H1 (cell line): Measurements from ENCODE around the gene TOR1AIP1. TPM values are rescaled to one million over a fixed set of nuclear protein-coding genes. Genes with fewer than 3 reads are reported as not detected.

ENCODE experiments used
- CTCF ChIA-PET: fragments of 300-600 bp; sonication (Branson Sonifier 250); formaldehyde crosslinking; loops from one replicate; lab custom pipeline; 2021; ENCODE audit not compliant: partially characterized antibody; lab: Charles Lee
- POLR2A ChIA-PET: fragments of 300-600 bp; sonication (Branson Sonifier 250); formaldehyde crosslinking; loops from one replicate; lab custom pipeline; 2021; ENCODE audit warnings: inconsistent platforms; ENCODE audit not compliant: partially characterized antibody; lab: Charles Lee
- DNase-seq, 2 experiments: peaks; one replicate each; pipeline versions ENCODE4 v3.0.0 to v3.0.0-alpha.2; 2010 to 2022; ENCODE audit warnings: low spot score in 2 of 2, low read depth in 1 of 2, mixed read lengths in 1 of 2
- FAIRE-seq: peaks from 2 replicates; lab custom pipeline; 2011; peaks lifted over from hg19 to GRCh38; lab: Jason Lieb, UNC
- H2AFZ ChIP-seq: 2 replicates; pipeline ENCODE4 v1.8.1; 2012; ENCODE audit warnings: low read length, inconsistent platforms
- H2AK5ac ChIP-seq: 2 replicates; pipeline ENCODE4 v1.6.1; 2013; ENCODE audit warnings: low read depth, low read length
- H2BK120ac ChIP-seq: replicated peaks from 2 replicates; pipeline ENCODE3; 2013; ENCODE audit warnings: low read depth, low read length, inconsistent platforms
- H2BK12ac ChIP-seq: 2 replicates; pipeline ENCODE4 v1.6.1; 2013; ENCODE audit warnings: low read depth, low read length
- H2BK15ac ChIP-seq: 2 replicates; pipeline ENCODE4 v1.6.1; 2013; ENCODE audit warnings: low read length
- H2BK20ac ChIP-seq: 2 replicates; pipeline ENCODE4 v1.6.1; 2013; ENCODE audit warnings: low read length
- H2BK5ac ChIP-seq: 2 replicates; pipeline ENCODE4 v1.6.1; 2013; ENCODE audit warnings: low read depth, low read length
- H3K14ac ChIP-seq: 2 replicates; pipeline ENCODE4 v1.6.1; 2013; ENCODE audit warnings: inconsistent platforms; ENCODE audit not compliant: insufficient read length
- H3K18ac ChIP-seq: 2 replicates; pipeline ENCODE4 v1.6.1; 2013; ENCODE audit warnings: low read length; ENCODE audit errors: extremely low read depth
- H3K23ac ChIP-seq: 2 replicates; pipeline ENCODE4 v1.6.1; 2013; ENCODE audit warnings: inconsistent platforms; ENCODE audit not compliant: insufficient read length
- H3K23me2 ChIP-seq: 2 replicates; pipeline ENCODE4 v1.6.1; 2013; ENCODE audit warnings: low read depth, low read length
- H3K27ac ChIP-seq: 2 replicates; pipeline ENCODE4 v1.6.1; 2011; ENCODE audit warnings: low read depth, low read length, inconsistent platforms
- H3K27me3 ChIP-seq, 4 experiments: replicated peaks in 1 of 4; 1 replicate in 1 of 4; 2 replicates in 3 of 4; pipeline versions ENCODE4 v1.6.1 to v1.8.1; 2011 to 2013; ENCODE audit warnings: low read length in 3 of 4, mild to moderate bottlenecking in 3 of 4, inconsistent platforms in 2 of 4, mixed read lengths in 2 of 4, moderate library complexity in 1 of 4; ENCODE audit not compliant: control insufficient read depth in 3 of 4, insufficient read depth in 3 of 4; ENCODE audit errors: extremely low read depth in 1 of 4
- H3K36me3 ChIP-seq, 4 experiments: 2 replicates each; pipeline versions ENCODE4 v1.6.1 to v1.8.1; 2011 to 2013; ENCODE audit warnings: mild to moderate bottlenecking in 4 of 4, low read length in 3 of 4, moderate library complexity in 2 of 4, control low read depth in 1 of 4, inconsistent platforms in 1 of 4; ENCODE audit not compliant: insufficient read depth in 4 of 4, control insufficient read depth in 2 of 4
- H3K4ac ChIP-seq: replicated peaks from 2 replicates; pipeline ENCODE3; 2013; ENCODE audit warnings: low read length, low read depth, mixed read lengths, inconsistent platforms; ENCODE audit not compliant: insufficient read length
- H3K4me1 ChIP-seq, 4 experiments: replicated peaks in 1 of 4; 1 replicate in 1 of 4; 2 replicates in 3 of 4; pipeline versions ENCODE4 v1.6.1 to v1.8.1; 2011 to 2013; ENCODE audit warnings: low read length in 3 of 4, inconsistent platforms in 2 of 4, mixed read lengths in 1 of 4; ENCODE audit not compliant: insufficient read depth in 4 of 4, control insufficient read depth in 3 of 4
- H3K4me2 ChIP-seq, 2 experiments: 2 replicates each; pipeline versions ENCODE4 v1.6.1 to v1.8.1; 2011 to 2013; ENCODE audit warnings: low read depth in 2 of 2, low read length in 2 of 2, control low read depth in 1 of 2, inconsistent platforms in 1 of 2, mild to moderate bottlenecking in 1 of 2; ENCODE audit not compliant: insufficient read depth in 1 of 2
- H3K4me3 ChIP-seq, 4 experiments: fragments of 200-600, 300-600 bp in 1 of 4; sonication (generic), shearing (Covaris generic), sonication (Bioruptor Twin) in 1 of 4; 2 replicates each; pipeline versions ENCODE4 v1.5.1 to v1.8.1; 2011 to 2016; ENCODE audit warnings: low read length in 4 of 4, low read depth in 3 of 4, control low read depth in 2 of 4, inconsistent platforms in 2 of 4, mild to moderate bottlenecking in 2 of 4, mixed read lengths in 1 of 4, moderate library complexity in 1 of 4; ENCODE audit not compliant: insufficient read depth in 2 of 4; ENCODE audit errors: extremely low read depth in 1 of 4
- H3K56ac ChIP-seq: replicated peaks from 2 replicates; pipeline ENCODE3; 2013; ENCODE audit warnings: low read depth, mild to moderate bottlenecking, mixed read lengths, low read length, inconsistent platforms; ENCODE audit not compliant: insufficient read length
- H3K79me1 ChIP-seq: 2 replicates; pipeline ENCODE4 v1.6.1; 2013; ENCODE audit warnings: low read depth, low read length, control low read depth
- H3K79me2 ChIP-seq, 2 experiments: 2 replicates each; pipeline versions ENCODE4 v1.6.1 to v1.8.1; 2012 to 2013; ENCODE audit warnings: low read length in 2 of 2, mild to moderate bottlenecking in 2 of 2, inconsistent platforms in 1 of 2; ENCODE audit not compliant: insufficient read depth in 2 of 2, control insufficient read depth in 1 of 2
- H3K9ac ChIP-seq, 4 experiments: replicated peaks in 1 of 4; 1 replicate in 1 of 4; 2 replicates in 3 of 4; pipeline versions ENCODE4 v1.6.1 to v1.8.1; 2011 to 2013; ENCODE audit warnings: low read depth in 3 of 4, low read length in 3 of 4, control low read depth in 2 of 4, mild to moderate bottlenecking in 2 of 4, moderate library complexity in 2 of 4, inconsistent platforms in 1 of 4; ENCODE audit errors: extremely low read depth in 1 of 4
- H3K9me3 ChIP-seq, 2 experiments: 2 replicates each; pipeline versions ENCODE4 v1.6.1 to v1.8.1; 2012 to 2013; ENCODE audit warnings: mild to moderate bottlenecking in 2 of 2, moderate library complexity in 2 of 2, control low read depth in 1 of 2, inconsistent platforms in 1 of 2, low read depth in 1 of 2, low read length in 1 of 2, mixed read lengths in 1 of 2; ENCODE audit not compliant: insufficient read depth in 2 of 2
- H4K20me1 ChIP-seq, 2 experiments: replicated peaks in 1 of 2; 2 replicates each; pipeline versions ENCODE3 to v1.8.1; 2011 to 2013; ENCODE audit warnings: inconsistent platforms in 2 of 2, low read length in 2 of 2, mild to moderate bottlenecking in 1 of 2; ENCODE audit not compliant: insufficient read depth in 2 of 2, control insufficient read depth in 1 of 2
- H4K5ac ChIP-seq: 2 replicates; pipeline ENCODE4 v1.6.1; 2013; ENCODE audit warnings: low read length, low read depth, mixed read lengths, inconsistent platforms; ENCODE audit not compliant: insufficient read length
- H4K8ac ChIP-seq: 2 replicates; pipeline ENCODE4 v1.8.0; 2013; ENCODE audit warnings: mild to moderate bottlenecking, moderate library complexity, low read length, inconsistent platforms; ENCODE audit not compliant: insufficient read depth; ENCODE audit errors: extremely low read depth
- H4K91ac ChIP-seq: replicated peaks from 2 replicates; pipeline ENCODE3; 2013; ENCODE audit warnings: low read length, mixed read lengths, inconsistent platforms; ENCODE audit not compliant: insufficient read length
- ATF2 ChIP-seq: IDR thresholded peaks from 2 replicates; pipeline ENCODE4 v1.6.1; 2012; ENCODE audit warnings: low read length, inconsistent platforms
- BACH1 ChIP-seq: IDR thresholded peaks from 2 replicates; pipeline ENCODE4 v1.6.1; 2012; ENCODE audit warnings: low read length, improper control_type of control experiment
- CHD2 ChIP-seq: IDR thresholded peaks from 2 replicates; pipeline ENCODE4 v1.6.1; 2012; ENCODE audit warnings: low read length, improper control_type of control experiment
- CTBP2 ChIP-seq: IDR thresholded peaks from 2 replicates; pipeline ENCODE4 v1.7.0; 2011; ENCODE audit warnings: borderline replicate concordance, mild to moderate bottlenecking, moderate library complexity, mixed read lengths, low read length; ENCODE audit not compliant: insufficient read depth, insufficient read length
- EZH2 ChIP-seq: fragments of 200-600 bp; sonication (generic); IDR thresholded peaks from 2 replicates; pipeline ENCODE4 v1.7.1; 2012; ENCODE audit warnings: low read depth, mild to moderate bottlenecking, moderate library complexity, low read length, inconsistent platforms; ENCODE audit not compliant: severe bottlenecking
- JUN ChIP-seq: IDR thresholded peaks from 2 replicates; pipeline ENCODE4 v1.6.1; 2011; ENCODE audit warnings: low read depth, mild to moderate bottlenecking, improper control_type of control experiment, low read length
- KDM4A ChIP-seq: IDR thresholded peaks from one replicate; pipeline ENCODE4 v1.7.1; 2012; ENCODE audit warnings: low read depth, mild to moderate bottlenecking, moderate library complexity, low read length, inconsistent platforms; ENCODE audit not compliant: severe bottlenecking
- NANOG ChIP-seq: IDR thresholded peaks from 2 replicates; pipeline ENCODE4 v1.6.1; 2011; ENCODE audit warnings: low read length, low read depth, mild to moderate bottlenecking, inconsistent platforms; ENCODE audit not compliant: insufficient read depth, poor library complexity, severe bottlenecking
- POLR2AphosphoS5 ChIP-seq: IDR thresholded peaks from 2 replicates; pipeline ENCODE4 v1.6.1; 2011; ENCODE audit warnings: low read depth, low read length
- RNF2 ChIP-seq: fragments of 200-900, 300-1000 bp; sonication (generic); IDR thresholded peaks from 2 replicates; pipeline ENCODE4 v1.7.1; 2016; ENCODE audit warnings: borderline replicate concordance, low read depth, mild to moderate bottlenecking, antibody characterized with exemption, low read length; ENCODE audit not compliant: poor library complexity, severe bottlenecking; ENCODE audit errors: missing control alignments
- SAP30 ChIP-seq: fragments of 300-600 bp; sonication (generic); IDR thresholded peaks from 2 replicates; pipeline ENCODE4 v1.7.1; 2012; ENCODE audit warnings: low read length, moderate library complexity, mild to moderate bottlenecking, inconsistent platforms; ENCODE audit not compliant: insufficient read depth, insufficient replicate concordance
- TAF1 ChIP-seq: IDR thresholded peaks from 2 replicates; pipeline ENCODE4 v1.6.1; 2011; ENCODE audit warnings: mild to moderate bottlenecking, low read depth, low read length
- TCF12 ChIP-seq: IDR thresholded peaks from 2 replicates; pipeline ENCODE4 v1.6.1; 2011; ENCODE audit warnings: low read depth, mild to moderate bottlenecking, low read length
- polyA plus RNA-seq, 7 experiments: library from polyadenylated mRNA; depleted of rRNA in 3 of 7; stranded (reverse) in 5 of 7; unstranded in 2 of 7; fragments of >200 nt in 5 of 7; fragments of 200-250 nt in 2 of 7; gene quantifications; 1 replicate in 5 of 7; 2 replicates in 1 of 7; 4 replicates in 1 of 7; pipeline versions ENCODE4 v1.2.1 to v1.2.3, GENCODE V29; 2011 to 2013; ENCODE audit warnings: missing spikeins in 2 of 7, mixed read lengths in 2 of 7
- total RNA-seq: library from RNA; stranded (reverse); fragmentation: NEBNext Ultra II Directional; extraction: Animal tissue kit (Norgen Biotek cat#: 25700); gene quantifications from 2 replicates; pipeline ENCODE4 v1.2.1, GENCODE V29; 2021

The TOR1AIP1 gene
- total and polyA plus RNA-seq, 2 of the 8 experiments (the other 6 are each of a cell fraction or from before 2014, with no cell fraction given): 5.7 to 22.8 TPM

DNA sequence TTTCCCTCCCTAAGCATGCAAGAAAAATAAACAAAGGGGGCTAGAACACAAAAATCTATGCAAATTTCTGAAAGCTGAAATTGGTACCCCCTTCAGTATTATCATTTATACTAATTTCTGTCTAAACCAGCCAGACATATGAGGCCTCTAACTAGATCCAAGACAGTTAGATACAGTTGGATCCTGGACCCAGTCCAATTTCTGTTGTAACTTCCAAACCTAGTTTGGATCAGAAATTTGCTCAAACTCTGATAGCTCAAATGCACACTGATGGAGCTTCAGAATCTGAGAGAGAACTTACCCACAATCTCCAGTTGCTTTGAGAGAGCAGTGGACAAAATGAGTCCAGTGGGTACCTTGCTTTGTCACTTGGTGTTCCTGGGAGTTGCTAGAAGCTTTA, 84.5 kb downstream of the TOR1AIP1 start:
- TF ChIP-seq SAP30: no peak
- no peak for TF ChIP-seq TAF1
- no peak for TF ChIP-seq CTBP2
- TF ChIP-seq EZH2: no peak
- TF ChIP-seq CHD2: no peak
- no peak for TF ChIP-seq JUN
- no peak for TF ChIP-seq KDM4A
- TF ChIP-seq RNF2: no peak
- TF ChIP-seq ATF2: no peak
- TF ChIP-seq POLR2AphosphoS5: no peak
- no peak for TF ChIP-seq NANOG
- TF ChIP-seq TCF12: no peak
- TF ChIP-seq BACH1: no peak
- Histone ChIP-seq H4K20me1 (peaks cover 0 to 1% of the 10 kb centered on the region in 2 experiments), H2BK120ac (no peak overlapping the region), H3K79me1 (peaks cover 2% of the 10 kb centered on the region), H3K27ac (no peak overlapping the region), H3K9ac (no peak overlapping the region), H3K79me2 (peaks cover 0 to 93% of the 10 kb centered on the region in 2 experiments; a peak in 3 of 4 replicates), H2AFZ (no peak overlapping the region), H4K8ac (no peak overlapping the region), H3K23ac (no peak overlapping the region), H2AK5ac (no peak overlapping the region), H3K18ac (no peak overlapping the region), H3K9me3 (no peaks in the 10 kb centered on the region), H4K5ac (no peak overlapping the region), H2BK15ac (no peak overlapping the region), H2BK20ac (no peak overlapping the region), H2BK12ac (no peak overlapping the region), H4K91ac (no peak overlapping the region), H3K36me3 (no peaks in the 10 kb centered on the region; a peak in 1 of 8 replicates), H3K4ac (no peak overlapping the region), H3K27me3 (no peaks in the 10 kb centered on the region), H3K23me2 (no peaks in the 10 kb centered on the region), H2BK5ac (no peak overlapping the region), H3K56ac (no peak overlapping the region), H3K14ac (no peak overlapping the region), H3K4me2 (no peak overlapping the region), H3K4me3 (no peak overlapping the region), H3K4me1 (no peaks in the 10 kb centered on the region)
- FAIRE-seq (no peak), DNase-seq (no peak)
- CTCF ChIA-PET: interaction anchor here (1.8 kb wide), 1 partner anchor 11 kb away, joined by 5 read pairs; no protein-coding TSS in a partner anchor
- POLR2A ChIA-PET: interaction anchor here (0.7 to 0.8 kb wide), 2 partner anchors 12 to 84 kb away, joined by 3 read pairs; partner anchors contain the start of genes CEP350 and TOR1AIP1
